CD4-positive, alpha-beta T cell treated with Interferon alpha-2 for 1 hour (primary cell): ENCODE results near the gene TNFRSF14.
A peak's percentile ranks its signal among the peaks of the same experiment; 100 is the strongest.

Source experiments
- DNase-seq, 2 donors: peaks; one replicate each; pipeline ENCODE4 v3.0.0-alpha.2; 2020 to 2022

The TNFRSF14 gene

GRCh38 chr1:2523891-2524609 is 32.1 kb upstream of the TNFRSF14 start:
- peak; percentile 18 to 64 for DNase-seq

- no peak for DNase-seq
Measured at GRCh38 chr1:2525572-2525919, 30.6 kb upstream of the TNFRSF14 start.

- DNase-seq: peak; percentile 88 to 91
Measured at GRCh38 chr1:2525920-2526823, 30.0 kb upstream of the TNFRSF14 start, which contains the start of gene PANK4. Gene PANK4, minus strand, starts transcription at chr1:2526596. Its CDS starts 9 bp downstream, at chr1:2526587.

DNA sequence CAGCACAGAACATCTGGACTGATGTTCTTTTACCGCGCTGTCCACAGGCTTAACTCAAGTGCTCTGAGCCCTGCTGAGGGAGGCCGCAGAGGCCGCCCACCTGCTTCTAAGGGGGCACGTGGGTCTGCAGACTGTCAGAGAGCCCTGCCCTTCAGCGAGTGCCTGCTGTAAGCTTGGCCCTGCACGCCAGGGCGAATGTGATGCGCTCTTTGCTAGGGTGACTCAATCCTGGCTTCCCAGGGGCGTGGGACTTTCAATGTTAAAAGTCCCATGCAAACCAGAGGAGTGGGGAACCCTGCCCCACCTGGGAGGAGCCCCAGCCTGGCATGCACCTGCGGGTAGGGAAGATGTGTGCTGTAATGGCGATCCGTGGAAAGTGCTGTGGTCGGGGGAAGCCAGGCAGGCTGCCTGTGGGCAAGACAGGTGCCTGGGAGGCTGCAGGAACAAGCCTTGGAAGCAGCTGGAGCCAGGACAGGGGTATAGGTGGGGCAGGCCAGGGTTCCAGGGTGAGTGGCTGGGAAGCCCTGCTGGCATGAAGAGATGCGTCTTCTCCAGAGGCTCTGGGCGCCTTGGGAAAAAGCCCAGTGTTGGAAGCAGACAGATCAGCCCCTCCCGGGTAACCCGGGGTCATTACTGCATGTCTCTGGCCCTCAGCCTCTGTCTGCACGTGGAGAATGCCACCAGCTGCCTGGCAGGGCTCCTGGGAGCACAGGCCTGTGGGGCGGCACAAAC is 29.2 kb upstream of the TNFRSF14 start:
- DNase-seq: peak in 1 of 2 donors; percentile 7

DNA sequence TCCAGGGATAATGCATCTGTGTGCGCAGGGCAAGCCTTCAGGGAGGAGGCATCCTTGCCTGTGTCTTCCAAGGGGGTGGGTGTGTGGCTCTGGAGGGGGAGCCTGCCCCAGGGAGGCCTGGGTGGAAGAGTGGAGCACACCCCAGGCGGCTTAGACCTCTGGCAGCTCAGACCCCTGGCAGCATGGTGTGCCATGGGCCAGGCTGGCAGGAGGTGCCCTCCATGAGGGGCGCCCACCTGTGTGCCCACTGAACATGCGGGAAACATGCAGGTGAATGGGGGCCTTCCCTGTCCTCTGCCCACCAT is 28.7 kb upstream of the TNFRSF14 start:
- no peak for DNase-seq

- DNase-seq: no peak
Measured at GRCh38 chr1:2528016-2528415, 28.2 kb upstream of the TNFRSF14 start.

DNA sequence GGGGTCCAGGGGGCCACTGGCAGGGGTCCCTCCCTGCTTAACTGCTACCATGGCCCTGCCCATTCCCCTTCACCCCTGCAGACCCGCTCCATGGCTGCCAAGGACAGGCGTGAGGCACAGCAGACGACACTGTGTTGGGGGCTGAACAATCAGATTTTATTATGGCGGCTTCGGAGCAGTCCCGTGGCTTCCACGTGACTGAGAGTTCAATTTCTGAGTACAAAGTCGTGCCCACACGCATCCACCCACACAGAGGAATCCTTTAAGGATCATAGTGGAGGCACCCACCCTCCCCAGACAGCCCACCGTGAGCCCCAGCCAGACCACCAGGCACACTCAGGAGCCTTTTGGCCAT is 27.6 kb upstream of the TNFRSF14 start:
- no peak for DNase-seq

GRCh38 chr1:2528966-2529783 is 27.0 kb upstream of the TNFRSF14 start:
- DNase-seq: peak; percentile 62 to 71

- DNase-seq: no peak
Measured at GRCh38 chr1:2529784-2530512, 26.2 kb upstream of the TNFRSF14 start, which contains the start of gene HES5. Gene HES5, minus strand, starts transcription at chr1:2530263. Its CDS starts 99 bp downstream, at chr1:2530164.

DNA sequence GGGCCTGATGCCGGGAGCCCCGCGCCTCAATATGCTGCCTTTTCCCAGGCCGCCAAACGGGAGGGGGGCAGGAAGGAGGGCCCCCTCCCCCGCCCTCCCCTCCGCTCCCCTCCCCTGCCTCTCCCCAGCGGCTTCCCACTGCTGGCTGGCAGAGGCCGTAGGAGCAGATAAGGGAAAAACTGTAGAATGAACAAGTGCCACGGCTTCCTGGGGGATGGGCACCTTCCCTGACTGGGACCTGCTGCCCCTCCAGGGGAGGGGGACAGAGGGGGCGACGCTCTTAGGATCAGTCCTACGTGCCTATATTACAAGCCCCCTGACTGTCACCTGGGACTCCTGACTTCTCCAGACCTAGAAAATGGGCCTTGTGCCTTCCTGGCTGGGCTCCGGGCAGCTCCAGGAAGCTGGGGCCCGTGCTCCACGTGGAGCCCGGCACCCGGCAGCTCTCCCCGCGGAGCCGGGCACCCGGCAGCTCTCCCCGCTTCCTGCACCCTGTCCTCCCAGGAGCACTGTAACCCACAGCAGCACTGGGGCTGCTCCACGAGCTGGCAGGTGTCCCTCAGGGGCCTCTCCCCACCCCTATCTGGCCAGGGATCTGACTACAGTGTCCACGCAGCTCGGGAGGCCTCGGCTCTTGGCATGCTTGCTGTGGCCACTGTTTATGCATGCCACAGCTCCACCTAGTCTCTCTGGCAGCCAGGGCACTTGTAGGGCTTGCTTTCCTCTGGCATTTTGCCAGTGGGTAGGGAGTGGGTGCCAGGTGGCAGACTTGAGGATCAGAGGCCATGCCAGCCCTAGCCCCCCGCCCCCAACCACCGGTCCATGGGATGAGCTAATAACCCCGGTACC is 25.4 kb upstream of the TNFRSF14 start:
- DNase-seq: no peak

- DNase-seq: no peak
Measured at GRCh38 chr1:2532485-2533160, 23.5 kb upstream of the TNFRSF14 start.

DNA sequence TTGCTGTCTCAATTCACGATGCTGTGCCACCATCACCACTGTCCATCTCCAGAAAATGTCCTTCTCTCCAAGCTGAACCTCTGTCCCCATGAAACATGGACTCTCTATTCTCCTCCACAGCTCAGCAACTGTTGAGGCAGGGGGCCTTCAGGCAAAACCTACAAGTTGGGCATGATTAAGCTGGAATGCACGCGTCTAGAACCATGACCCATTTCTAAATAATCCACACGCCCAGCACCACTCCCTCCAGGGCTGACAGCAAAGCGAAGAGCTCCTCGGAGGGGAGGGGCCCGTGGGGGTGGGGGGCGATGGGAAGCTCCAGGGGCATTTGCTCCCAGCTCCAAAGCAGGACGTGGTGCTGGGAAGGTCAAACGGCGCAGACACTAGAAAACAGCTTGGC is 22.8 kb upstream of the TNFRSF14 start:
- DNase-seq: no peak

- DNase-seq: no peak
Measured at GRCh38 chr1:2534315-2534686, 21.9 kb upstream of the TNFRSF14 start.

- no peak for DNase-seq
Measured at GRCh38 chr1:2534687-2535441, 21.3 kb upstream of the TNFRSF14 start.

- no peak for DNase-seq
Measured at GRCh38 chr1:2535455-2535854, 20.7 kb upstream of the TNFRSF14 start.

- no peak for DNase-seq
Measured at GRCh38 chr1:2535981-2536380, 20.2 kb upstream of the TNFRSF14 start.

GRCh38 chr1:2537784-2538115 is 18.4 kb upstream of the TNFRSF14 start:
- no peak for DNase-seq

DNA sequence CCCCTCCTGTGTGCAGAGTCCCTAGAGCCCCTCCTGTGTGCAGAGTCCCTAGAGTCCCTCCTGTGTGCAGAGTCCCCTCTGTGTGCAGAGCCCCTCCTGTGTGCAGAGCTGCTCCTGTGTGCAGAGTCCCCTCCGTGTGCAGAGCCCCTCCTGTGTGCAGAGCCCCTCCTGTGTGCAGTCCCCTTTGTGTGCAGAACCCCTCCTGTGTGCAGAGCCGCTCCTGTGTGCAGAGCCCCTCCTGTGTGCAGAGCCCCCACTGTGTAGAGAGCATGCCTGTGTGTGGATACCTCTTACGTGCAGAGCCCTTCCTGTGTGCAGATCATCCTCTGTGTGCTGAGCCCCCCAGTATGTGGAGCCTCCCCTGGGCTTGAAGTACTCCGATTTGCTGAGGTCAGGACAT is 17.8 kb upstream of the TNFRSF14 start:
- no peak for DNase-seq

DNA sequence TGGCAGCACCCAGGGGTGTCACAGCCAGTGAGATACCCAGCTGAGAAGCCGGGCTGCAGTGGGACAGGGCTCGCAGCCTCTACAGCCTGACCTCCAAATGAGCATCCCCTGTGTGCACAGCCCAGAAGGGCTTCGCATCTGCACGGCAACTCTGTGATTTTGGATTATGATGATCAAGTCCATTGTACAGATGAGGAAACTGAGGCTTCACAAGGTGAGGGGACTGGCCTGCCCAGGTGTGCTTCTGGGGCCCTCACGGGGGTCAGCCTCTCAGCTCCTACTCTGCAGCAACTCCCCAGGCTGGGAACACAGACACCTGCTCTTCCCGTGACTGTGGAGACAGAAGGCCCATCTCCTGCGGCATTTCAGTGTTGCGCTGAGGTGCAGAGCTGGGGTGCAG is 17.3 kb upstream of the TNFRSF14 start:
- no peak for DNase-seq
